HCT116 (cell line): ENCODE data around the gene CALML3. TPM values are rescaled to one million over a fixed set of nuclear protein-coding genes. Genes with fewer than 3 reads are reported as not detected.

Experiments used
- ATAC-seq: fragments of 200-7000 bp; cut with Tn5 transposase; 2 replicates; pipeline ENCODE4 v1.9.1; 2020; ENCODE audit warnings: mild to moderate bottlenecking, moderate library complexity
- BruUV-seq: library from RNA; stranded (reverse); fragments of 400-500 nt; replicated peaks from 2 replicates; lab custom pipeline; 2021; lab: Mats Ljungman, UMichigan
- CTCF ChIA-PET: fragments of 300-600 bp; sonication (Branson Sonifier 250); formaldehyde crosslinking; loops from one replicate; lab custom pipeline; 2021; ENCODE audit warnings: antibody characterized with exemption; lab: Charles Lee
- POLR2A ChIA-PET: fragments of 300-600, 350-600 bp; sonication (Branson Sonifier 250); formaldehyde crosslinking; loops from one replicate; lab custom pipeline; 2021; ENCODE audit warnings: antibody characterized with exemption; lab: Charles Lee
- RAD21 ChIA-PET, 2 experiments: fragments of 300-600 bp; sonication (Branson Sonifier 250); formaldehyde crosslinking; loops; one replicate each; lab custom pipeline; 2023; ENCODE audit warnings: low total read pairs in 2 of 2; ENCODE audit not compliant: uncharacterized antibody in 2 of 2, unreplicated experiment in 2 of 2, low non-redundant PET in 1 of 2; lab: Charles Lee
- DNase-seq: peaks from one replicate; pipeline ENCODE4 v3.0.0-alpha.2; 2010; ENCODE audit warnings: low read depth, low spot score
- H2AFZ ChIP-seq: fragments of 200-600 bp; shearing (Covaris generic), sonication (generic); 2 replicates; pipeline ENCODE4 v1.6.1; 2017; ENCODE audit warnings: low read depth, mixed run types, mixed read lengths, antibody characterized with exemption, low read length; ENCODE audit not compliant: poor library complexity, severe bottlenecking
- H3K27ac ChIP-seq: 2 replicates; pipeline ENCODE4 v1.5.1; 2012; ENCODE audit warnings: low read depth, low read length
- H3K27me3 ChIP-seq: fragments of 200-600 bp; sonication (generic); 2 replicates; pipeline ENCODE4 v1.6.1; 2016; ENCODE audit warnings: mixed run types, low read length, mixed read lengths; ENCODE audit not compliant: insufficient read depth
- H3K36me3 ChIP-seq, 2 experiments: fragments of 200-500 bp in 1 of 2; fragments of 200-600 bp in 1 of 2; sonication (Bioruptor generic) in 1 of 2; sonication (generic) in 1 of 2; 2 replicates each; pipeline versions ENCODE4 v1.5.1 to v1.6.1; 2014 to 2016; ENCODE audit warnings: low read length in 2 of 2, inconsistent platforms in 1 of 2, mixed read lengths in 1 of 2, mixed run types in 1 of 2; ENCODE audit not compliant: insufficient read depth in 2 of 2, control insufficient read depth in 1 of 2
- H3K4me1 ChIP-seq, 2 experiments: fragments of 200-600 bp in 1 of 2; sonication (generic) in 1 of 2; 2 replicates each; pipeline versions ENCODE4 v1.5.1 to v1.6.1; 2012 to 2017; ENCODE audit warnings: low read length in 2 of 2, inconsistent platforms in 1 of 2, mild to moderate bottlenecking in 1 of 2, mixed read lengths in 1 of 2, mixed run types in 1 of 2, moderate library complexity in 1 of 2; ENCODE audit not compliant: insufficient read depth in 2 of 2, control insufficient read depth in 1 of 2
- H3K4me2 ChIP-seq: fragments of 200-600 bp; sonication (generic); 2 replicates; pipeline ENCODE4 v1.6.1; 2017; ENCODE audit warnings: mixed run types, low read length, mixed read lengths
- H3K4me3 ChIP-seq, 2 experiments: fragments of 200-600 bp in 1 of 2; sonication (generic) in 1 of 2; replicated peaks in 1 of 2; 2 replicates each; pipeline ENCODE4 v1.5.1; 2011 to 2016; ENCODE audit warnings: low read length in 2 of 2, control low read depth in 1 of 2, low read depth in 1 of 2, mild to moderate bottlenecking in 1 of 2, mixed read lengths in 1 of 2, mixed run types in 1 of 2
- H3K79me2 ChIP-seq: fragments of 200-600 bp; sonication (generic); 2 replicates; pipeline ENCODE4 v1.6.1; 2017; ENCODE audit warnings: mild to moderate bottlenecking, mixed run types, low read length, moderate library complexity, mixed read lengths; ENCODE audit not compliant: insufficient read depth
- H3K9ac ChIP-seq: fragments of 200-600 bp; sonication (generic); 2 replicates; pipeline ENCODE4 v1.6.1; 2016; ENCODE audit warnings: low read length, mixed read lengths
- H3K9me2 ChIP-seq: fragments of 200-600 bp; sonication (generic), shearing (Covaris generic); 2 replicates; pipeline ENCODE4 v1.6.1; 2017; ENCODE audit warnings: mixed run types, mild to moderate bottlenecking, moderate library complexity; ENCODE audit not compliant: insufficient read depth
- H3K9me3 ChIP-seq, 2 experiments: fragments of 200-500 bp in 1 of 2; fragments of 200-600 bp in 1 of 2; sonication (Bioruptor generic) in 1 of 2; sonication (generic) in 1 of 2; 2 replicates each; pipeline ENCODE4 v1.6.1; 2014 to 2017; ENCODE audit warnings: low read length in 2 of 2, mixed read lengths in 2 of 2, inconsistent platforms in 1 of 2, low read depth in 1 of 2, mild to moderate bottlenecking in 1 of 2, mixed run types in 1 of 2, moderate library complexity in 1 of 2; ENCODE audit not compliant: control insufficient read depth in 1 of 2, insufficient read depth in 1 of 2
- H4K20me1 ChIP-seq: fragments of 200-600 bp; sonication (generic), shearing (Covaris generic); 2 replicates; pipeline ENCODE4 v1.6.1; 2017; ENCODE audit warnings: mixed run types, mild to moderate bottlenecking, moderate library complexity; ENCODE audit not compliant: insufficient read depth
- CBX3 ChIP-seq: IDR thresholded peaks from 2 replicates; pipeline ENCODE4 v1.6.1; 2012; ENCODE audit warnings: low read depth
- EZH2phosphoT487 ChIP-seq: fragments of 200-600 bp; IDR thresholded peaks from 2 replicates; pipeline ENCODE4 v1.6.1; 2018; ENCODE audit warnings: antibody characterized with exemption, borderline replicate concordance
- JUND ChIP-seq: IDR thresholded peaks from 2 replicates; pipeline ENCODE4 v1.6.1; 2012
- POLR2AphosphoS5 ChIP-seq: IDR thresholded peaks from 2 replicates; pipeline ENCODE4 v1.6.1; 2011; ENCODE audit warnings: mild to moderate bottlenecking, low read depth, low read length, moderate library complexity
- SP1 ChIP-seq: IDR thresholded peaks from 2 replicates; pipeline ENCODE4 v1.6.1; 2012; ENCODE audit warnings: low read depth
- intact Hi-C: fragments of 100-400 bp; cut with micrococcal nuclease; formaldehyde crosslinking; loops from 2 replicates; pipeline ENCODE4 v1.10.0; 2022
- total RNA-seq: library from RNA; stranded (reverse); gene quantifications from one replicate; pipeline ENCODE4 v1.2.1, GENCODE V29; 2021; ENCODE audit not compliant: unreplicated experiment

The CALML3 gene
- total RNA-seq, 1 experiment from 2014 or later = not detected

DNA sequence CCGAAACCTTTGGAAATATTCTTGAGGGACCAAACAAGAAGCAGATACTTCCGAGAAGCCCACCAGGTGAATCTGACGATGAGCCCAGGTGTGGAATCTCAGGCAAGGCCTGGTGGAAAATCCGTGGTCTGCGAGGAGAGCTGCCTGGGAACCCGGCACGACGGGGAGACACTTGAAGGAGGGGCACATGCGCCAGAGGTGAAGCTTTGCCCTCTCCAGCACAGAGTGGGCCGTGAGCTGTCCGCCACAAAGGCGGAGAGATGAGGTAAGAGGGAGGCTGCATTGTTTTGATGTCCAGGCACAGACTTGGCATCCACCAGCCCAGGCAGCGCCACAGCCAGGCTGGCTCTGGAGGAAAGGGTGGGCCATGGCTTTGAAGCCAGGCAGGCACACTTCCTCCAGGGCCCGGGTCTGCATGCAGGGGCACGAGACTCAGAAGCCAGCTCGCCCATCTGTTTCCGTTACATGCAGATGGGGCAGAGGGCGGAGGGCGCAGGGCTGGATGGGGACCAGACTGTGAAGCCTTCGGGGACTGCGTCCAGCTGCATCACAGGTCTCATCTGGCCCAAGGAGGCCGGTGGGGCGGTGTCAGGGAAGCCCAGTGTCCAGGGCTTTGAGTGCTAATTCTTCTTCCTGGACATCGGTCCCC lies 45.4 kb downstream of the CALML3 start:
- ATAC-seq (no peak), DNase-seq (no peak)
- ChIA-PET CTCF (no interaction called here), RAD21 (no interaction called here), POLR2A (no interaction called here)
- TF ChIP-seq EZH2phosphoT487 (no peak), JUND (no peak), SP1 (no peak), CBX3 (no peak), POLR2AphosphoS5 (no peak)
- no peak overlapping the region for H3K4me2 ChIP-seq
- no peak overlapping the region for H3K27ac ChIP-seq
- no peak overlapping the region for H2AFZ ChIP-seq
- no peaks in the 10 kb centered on the region for H3K36me3 ChIP-seq
- no TSS peak for BruUV-seq
- H3K9ac ChIP-seq = no peak overlapping the region
- intact Hi-C loops = no loop called here
- H3K4me1 ChIP-seq = no peaks in the 10 kb centered on the region
- H3K9me2 ChIP-seq = no peaks in the 10 kb centered on the region
- no peaks in the 10 kb centered on the region for H3K79me2 ChIP-seq
- no peaks in the 10 kb centered on the region for H3K9me3 ChIP-seq
- H3K4me3 ChIP-seq = no peak overlapping the region
- no peaks in the 10 kb centered on the region for H4K20me1 ChIP-seq
- no peaks in the 10 kb centered on the region for H3K27me3 ChIP-seq

DNA sequence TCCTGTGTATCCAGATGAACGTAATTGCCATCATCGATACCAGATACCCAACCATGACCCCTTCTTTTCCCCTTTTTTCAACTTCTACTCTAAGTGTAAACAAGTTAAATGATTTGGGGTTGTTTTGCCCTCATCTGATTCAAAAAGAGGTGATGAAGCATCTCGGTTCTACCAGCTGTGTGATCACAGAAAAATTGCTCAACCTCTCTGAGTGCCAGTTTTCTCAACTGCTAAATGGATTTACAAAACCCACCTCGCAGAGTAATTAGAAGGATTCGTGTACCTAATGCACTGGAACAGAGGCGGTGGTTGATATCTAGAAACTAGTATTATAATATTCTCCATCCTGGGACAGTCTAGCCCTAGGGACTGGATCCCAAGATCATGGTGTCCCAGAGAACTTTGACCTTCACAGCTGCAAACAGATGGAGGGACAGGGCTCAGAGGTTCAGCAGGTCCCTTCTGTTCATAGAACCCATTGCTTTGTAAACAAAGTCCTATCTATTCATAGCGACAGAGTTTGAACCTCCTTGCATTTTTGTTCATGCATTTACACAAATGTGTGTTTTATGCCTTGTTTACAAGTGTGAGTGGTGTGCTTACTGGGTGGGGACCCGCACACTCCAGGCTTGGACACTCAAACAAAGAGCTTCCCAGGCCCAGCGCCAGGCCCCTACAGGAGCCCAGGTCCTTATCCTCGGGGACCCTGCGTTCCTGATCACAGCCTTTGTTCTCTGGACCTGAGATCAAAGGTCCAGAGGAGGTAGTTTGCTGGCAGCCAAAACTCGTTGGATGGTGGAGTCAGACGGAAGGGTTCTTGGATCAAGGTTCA lies 46.4 kb downstream of the CALML3 start:
- Histone ChIP-seq H3K36me3 (no peaks in the 10 kb centered on the region), H3K4me1 (no peaks in the 10 kb centered on the region), H3K27me3 (no peaks in the 10 kb centered on the region), H3K79me2 (no peaks in the 10 kb centered on the region), H4K20me1 (no peaks in the 10 kb centered on the region), H3K9me3 (no peaks in the 10 kb centered on the region), H2AFZ (no peak overlapping the region), H3K9me2 (no peaks in the 10 kb centered on the region), H3K4me3 (no peak overlapping the region), H3K9ac (no peak overlapping the region), H3K4me2 (no peak overlapping the region)
- CTCF ChIA-PET = no interaction called here
- ATAC-seq = no peak
- RAD21 ChIA-PET = no interaction called here
- POLR2A ChIA-PET = no interaction called here
- DNase-seq = no peak
- intact Hi-C loops = no loop called here
- no TSS peak for BruUV-seq
- TF ChIP-seq JUND = no peak
- TF ChIP-seq, all 23 proteins: peak for 0
- no peak overlapping the region for H3K27ac ChIP-seq
